A549 (cell line): Measurements from ENCODE around the gene PTGES2. TPM values are rescaled to one million over a fixed set of nuclear protein-coding genes. Genes with fewer than 3 reads are reported as not detected.

Experiments
- ATAC-seq, 2 experiments: fragments of 200-7000 bp in 1 of 2; fragments of >200 bp in 1 of 2; cut with Nextera tagmentation in 1 of 2; cut with Tn5 transposase in 1 of 2; 3 replicates each; pipeline versions ENCODE4 v1.8.0 to v1.9.1; 2018 to 2020; ENCODE audit warnings: mild to moderate bottlenecking in 1 of 2, moderate library complexity in 1 of 2
- CTCF ChIA-PET: fragments of 300-600 bp; sonication (Branson Sonifier 250); formaldehyde crosslinking; extraction: SDS; loops from one replicate; lab custom pipeline; 2021; ENCODE audit warnings: antibody characterized with exemption, inconsistent platforms; lab: Yijun Ruan, JAX
- POLR2A ChIA-PET: fragments of 350-600 bp; formaldehyde crosslinking; extraction: SDS; loops from one replicate; lab custom pipeline; 2021; ENCODE audit warnings: antibody characterized with exemption, inconsistent platforms; lab: Yijun Ruan, JAX
- DNase-seq, 2 experiments: peaks; one replicate each; pipeline versions ENCODE4 v3.0.0 to v3.0.0-alpha.2; 2011 to 2016; ENCODE audit warnings: low read depth in 1 of 2, low spot score in 1 of 2
- FAIRE-seq: peaks from 2 replicates; lab custom pipeline; 2011; peaks lifted over from hg19 to GRCh38; lab: Jason Lieb, UNC
- H3K27ac ChIP-seq, 2 experiments: fragments of >200 bp; sonication (Bioruptor Twin); formaldehyde crosslinking; 3 replicates each; pipeline ENCODE4 v1.5.1; 2016 to 2017
- H3K4me1 ChIP-seq: fragments of >200 bp; sonication (Bioruptor Twin); formaldehyde crosslinking; 3 replicates; pipeline ENCODE4 v1.6.1; 2016
- H3K4me2 ChIP-seq: fragments of >200 bp; sonication (Bioruptor Twin); formaldehyde crosslinking; 3 replicates; pipeline ENCODE4 v1.6.1; 2016
- H3K4me3 ChIP-seq: fragments of >200 bp; sonication (Bioruptor Twin); formaldehyde crosslinking; 3 replicates; pipeline ENCODE4 v1.5.1; 2016
- H3K9me3 ChIP-seq: fragments of >200 bp; sonication (Bioruptor Twin); formaldehyde crosslinking; 3 replicates; pipeline ENCODE4 v1.6.1; 2016
- ATOH8 ChIP-seq: fragments of 250-450 bp; sonication (Bioruptor Pico); IDR thresholded peaks from 2 replicates; pipeline ENCODE4 v1.5.0; 2020; ENCODE audit warnings: low read depth, mild to moderate bottlenecking, moderate library complexity
- BHLHE40 ChIP-seq: IDR thresholded peaks from 2 replicates; pipeline ENCODE4 v1.6.1; 2012; ENCODE audit warnings: low read depth, low read length, inconsistent platforms
- CBX2 ChIP-seq: fragments of 200-600 bp; sonication (generic); IDR thresholded peaks from 2 replicates; pipeline ENCODE4 v1.6.1; 2016; ENCODE audit warnings: low read depth, mild to moderate bottlenecking, borderline replicate concordance
- CEBPB ChIP-seq, 2 experiments: fragments of >200 bp in 1 of 2; sonication (Bioruptor Twin) in 1 of 2; formaldehyde crosslinking in 1 of 2; IDR thresholded peaks; 2 replicates each; pipeline ENCODE4 v1.6.1; 2012 to 2016
- CTCF ChIP-seq: fragments of >200 bp; sonication (Bioruptor Twin); formaldehyde crosslinking; IDR thresholded peaks from 3 replicates; pipeline ENCODE4 v1.5.1; 2016
- E2F6 ChIP-seq: IDR thresholded peaks from 2 replicates; pipeline ENCODE4 v1.6.1; 2012; ENCODE audit warnings: low read depth, borderline replicate concordance
- EHMT2 ChIP-seq: fragments of 200-600 bp; sonication (generic); IDR thresholded peaks from 2 replicates; pipeline ENCODE4 v1.6.1; 2016; ENCODE audit warnings: antibody characterized with exemption, low read depth, mild to moderate bottlenecking, moderate library complexity
- ELK1 ChIP-seq: fragments of 150-350 bp; IDR thresholded peaks from 2 replicates; pipeline ENCODE4 v1.6.1; 2014; ENCODE audit warnings: low read depth, mild to moderate bottlenecking, low read length
- EP300 ChIP-seq, 2 experiments: fragments of >200 bp; sonication (Bioruptor Twin); formaldehyde crosslinking; IDR thresholded peaks; 2 replicates in 1 of 2; 3 replicates in 1 of 2; pipeline ENCODE4 v1.6.1; 2016 to 2017
- HDAC2 ChIP-seq: fragments of 200-600 bp; sonication (generic); IDR thresholded peaks from 2 replicates; pipeline ENCODE4 v1.6.1; 2016
- JUN ChIP-seq, 2 experiments: fragments of >200 bp; sonication (Bioruptor Twin); formaldehyde crosslinking; IDR thresholded peaks; 2 replicates in 1 of 2; 3 replicates in 1 of 2; pipeline ENCODE4 v1.6.1; 2016 to 2017
- JUNB ChIP-seq: fragments of >200 bp; sonication (Bioruptor Twin); formaldehyde crosslinking; IDR thresholded peaks from 2 replicates; pipeline ENCODE4 v1.6.1; 2016
- MAFK ChIP-seq: fragments of 450-650 bp; IDR thresholded peaks from 2 replicates; pipeline ENCODE4 v1.6.1; 2014; ENCODE audit not compliant: partially characterized antibody
- NPAS2 ChIP-seq: fragments of 250-450 bp; sonication (Bioruptor Pico); IDR thresholded peaks from 2 replicates; pipeline ENCODE4 v1.8.0; 2022; ENCODE audit warnings: mild to moderate bottlenecking, moderate library complexity, borderline replicate concordance
- PBX3 ChIP-seq: IDR thresholded peaks from 2 replicates; pipeline ENCODE4 v1.6.1; 2012
- POLR2A ChIP-seq: IDR thresholded peaks from 2 replicates; pipeline ENCODE4 v1.6.1; 2012; ENCODE audit warnings: mild to moderate bottlenecking, low read length
- POLR2AphosphoS2 ChIP-seq: conservative IDR thresholded peaks from 2 replicates; pipeline ENCODE4 v1.6.1; 2012; ENCODE audit warnings: low read length, improper control_type of control experiment, inconsistent platforms
- RAD21 ChIP-seq, 2 experiments: fragments of >200 bp in 1 of 2; sonication (Bioruptor Twin) in 1 of 2; formaldehyde crosslinking in 1 of 2; IDR thresholded peaks in 1 of 2; conservative IDR thresholded peaks in 1 of 2; 2 replicates in 1 of 2; 3 replicates in 1 of 2; pipeline ENCODE4 v1.6.1; 2012 to 2018; ENCODE audit warnings: inconsistent platforms in 1 of 2
- RCOR1 ChIP-seq: fragments of 150-350 bp; IDR thresholded peaks from 2 replicates; pipeline ENCODE4 v1.6.1; 2014; ENCODE audit warnings: antibody characterized with exemption, low read length, low read depth
- RFX5 ChIP-seq: fragments of 450-650 bp; IDR thresholded peaks from 2 replicates; pipeline ENCODE4 v1.7.1; 2014; ENCODE audit warnings: antibody characterized with exemption, mild to moderate bottlenecking, moderate library complexity
- ZNF302 ChIP-seq: fragments of 250-450 bp; sonication (Bioruptor Pico); IDR thresholded peaks from 2 replicates; pipeline ENCODE4 v1.9.0; 2021; ENCODE audit warnings: inconsistent platforms, mild to moderate bottlenecking, moderate library complexity
- WGBS: methylation state at CpG from one replicate; pipeline ENCODE4 v1.1.6; 2017; ENCODE audit errors: missing lambda C conversion rate; 5-methylcytosine and 5-hydroxymethylcytosine counted together
- polyA plus RNA-seq, 4 experiments: library from polyadenylated mRNA; depleted of rRNA in 3 of 4; stranded (reverse); fragments of >200 nt; fragmentation: RNase III in 1 of 4; extraction: RNeasy Plus Mini Kit Qiagen cat#74134 plus additional on column Dnase treatment in 1 of 4; gene quantifications; 2 replicates in 3 of 4; 3 replicates in 1 of 4; pipeline ENCODE4 v1.2.3, GENCODE V29; 2011 to 2017

PTGES2 gene
- polyA plus RNA-seq, 2 of the 4 experiments (the other 2 are of a cell fraction): 94.1 to 94.5 TPM

GRCh38 chr9:128106181-128106939, 21.2 kb downstream of the PTGES2 start:
- ChIA-PET POLR2A (no interaction called here), CTCF (interaction anchor here (0.6 to 19.6 kb wide), 7 partner anchors 8 to 162 kb away, joined by 3 to 290 read pairs (median 4); partner anchors contain the start of gene PTGES2)
- ATAC-seq: peak in 1 of 2 experiments; percentile 29; a peak in 3 of 6 replicates
- no peak overlapping the region for H3K27ac ChIP-seq
- no peak overlapping the region for H3K4me2 ChIP-seq
- no peak for FAIRE-seq
- no peak overlapping the region for H3K4me3 ChIP-seq
- DNase-seq: no peak
- no peaks in the 10 kb centered on the region for H3K4me1 ChIP-seq
- 94% methylated on average over 23 of the region's 23 CpGs for WGBS
- no peak for TF ChIP-seq EHMT2
- no peak for TF ChIP-seq HDAC2
- TF ChIP-seq RCOR1: no peak
- no peak for TF ChIP-seq ATOH8 (CRISPR knock-in tag)
- no peak for TF ChIP-seq EP300 (IDR thresholded peaks at IDR 0.05)
- TF ChIP-seq MAFK: no peak
- TF ChIP-seq BHLHE40: no peak
- no peak for TF ChIP-seq NPAS2 (CRISPR knock-in tag)
- no peak for TF ChIP-seq RAD21 (conservative IDR thresholded peaks at IDR 0.05 in 1 of 2, IDR thresholded peaks at IDR 0.05 in 1 of 2)
- no peak for TF ChIP-seq CBX2
- TF ChIP-seq POLR2AphosphoS2: no peak
- no peak for TF ChIP-seq POLR2A
- TF ChIP-seq JUNB: no peak
- TF ChIP-seq RFX5: no peak
- no peak for TF ChIP-seq ELK1
- H3K9me3 ChIP-seq: no peaks in the 10 kb centered on the region

- Histone ChIP-seq H3K4me3 (no peak overlapping the region), H3K27ac (no peak overlapping the region), H3K4me1 (0 out of 3 replicates have a peak, but pooled peaks cover 3% of the 10 kb centered on the region), H3K4me2 (no peak overlapping the region), H3K9me3 (no peaks in the 10 kb centered on the region)
- WGBS: 89% methylated on average over 18 of the region's 21 CpGs
- TF ChIP-seq E2F6: no peak
- ATAC-seq (no peak), DNase-seq (no peak), FAIRE-seq (no peak)
- CTCF ChIA-PET: interaction anchor here (0.9 to 19.6 kb wide), 6 partner anchors 10 to 162 kb away, joined by 3 to 290 read pairs (median 8); partner anchors contain the start of gene PTGES2
- POLR2A ChIA-PET: no interaction called here
Measured at GRCh38 chr9:128105538-128106175, 21.9 kb downstream of the PTGES2 start.

GRCh38 chr9:128104171-128104618, 23.3 kb downstream of the PTGES2 start:
- TF ChIP-seq EHMT2 (no peak), CTCF (no peak), E2F6 (no peak), RCOR1 (no peak), CEBPB (IDR thresholded peaks at IDR 0.05) (no peak), PBX3 (no peak), JUN (IDR thresholded peaks at IDR 0.05) (no peak), ZNF302 (no peak)
- no peak for ATAC-seq
- H3K4me2 ChIP-seq: no peak overlapping the region
- no peak for FAIRE-seq
- peaks cover 17% of the 10 kb centered on the region for H3K4me1 ChIP-seq
- no peaks in the 10 kb centered on the region for H3K9me3 ChIP-seq
- ChIA-PET POLR2A (interaction anchor here (0.7 kb wide), 1 partner anchor 279 kb away, joined by 7 read pairs; no protein-coding TSS in a partner anchor), CTCF (interaction anchor here (0.6 to 19.6 kb wide), 8 partner anchors 9 to 162 kb away, joined by 3 to 290 read pairs (median 4); no protein-coding TSS in a partner anchor)
- no peak overlapping the region for H3K4me3 ChIP-seq
- no peak overlapping the region for H3K27ac ChIP-seq
- WGBS: 88% methylated on average over 6 of the region's 6 CpGs
- no peak for DNase-seq
